HG03442 (cell line): ENCODE results near the gene PRSS57.

ENCODE experiments used
- ATAC-seq: cut with Tn5 transposase; IDR thresholded peaks from one replicate; pipeline ENCODE4 v1.9.1; 2021; ENCODE audit warnings: mild to moderate bottlenecking, moderate library complexity; ENCODE audit not compliant: unreplicated experiment

Gene PRSS57

GRCh38 chr19:639253-640160 is 55.7 kb downstream of the PRSS57 start, which contains the start of gene FGF22:
TSS of gene FGF22 (plus strand) at chr19:639879. CDS start at chr19:639926, 47 bp downstream.
- ATAC-seq, result peak; percentile 51

GRCh38 chr19:638906-639252 is 56.4 kb downstream of the PRSS57 start:
- ATAC-seq, result no peak
